Suprapubic skin (tissue), 3 donors: ENCODE results near the gene PSENEN.

Source experiments
- CTCF ChIP-seq, 2 donors: fragments of 200-600 bp in 1 of 2; fragments of 450-650 bp in 1 of 2; sonication (generic) in 1 of 2; IDR thresholded peaks; one replicate each; pipeline ENCODE4 v1.5.1; 2016 to 2019; ENCODE audit warnings: antibody characterized with exemption in 2 of 2, mild to moderate bottlenecking in 1 of 2, moderate library complexity in 1 of 2
- POLR2A ChIP-seq, 2 donors: fragments of 450-650 bp; IDR thresholded peaks; one replicate each; pipeline ENCODE4 v1.6.1; 2017; ENCODE audit warnings: antibody characterized with exemption in 2 of 2, mild to moderate bottlenecking in 2 of 2, moderate library complexity in 2 of 2

GRCh38 chr19:35741203-35741515, 4.3 kb upstream of the PSENEN start:
- TF ChIP-seq POLR2A (IDR thresholded peaks at IDR 0.05) (no peak), CTCF (IDR thresholded peaks at IDR 0.05) (no peak)
